ENCODE measurements around the gene SLC7A5.

GRCh38 chr16:87806261-87806640, 63.1 kb downstream of the SLC7A5 start:
- no peak; the same call in 1 of the 2 replicates for TF ChIP-seq POLR2A (IDR thresholded peaks at IDR 0.05; ENCODE audit: low read length)
- no peak for TF ChIP-seq CTCF (IDR thresholded peaks at IDR 0.05)
- TF ChIP-seq POLR2AphosphoS2 (conservative IDR thresholded peaks at IDR 0.05; ENCODE audit: low read length) = peak; percentile 50; the same call in 1 of the 2 replicates
- TF ChIP-seq RNF2 (IDR thresholded peaks at IDR 0.05; ENCODE audit: borderline replicate concordance, low read depth) = no peak
- TF ChIP-seq HOXA7 (CRISPR knock-in tag; IDR thresholded peaks at IDR 0.05) = no peak
- no peak for TF ChIP-seq USF2 (IDR thresholded peaks at IDR 0.05)
- TF ChIP-seq REST (IDR thresholded peaks at IDR 0.05) = no peak
- TF ChIP-seq HDAC2 (IDR thresholded peaks at IDR 0.05) = no peak
- no peak for TF ChIP-seq MAZ (IDR thresholded peaks at IDR 0.05; ENCODE audit: borderline replicate concordance, low read depth, low read length)
- TF ChIP-seq HEYL (CRISPR knock-in tag; IDR thresholded peaks at IDR 0.05) = no peak

Measured in A549 (cell line).